CMK (cell line): ENCODE measurements around the gene IGF2.
"Not testable (repeated sequence)": the region's sequence is repeated elsewhere in the genome, so short reads cannot be mapped to it uniquely, and the experiment has no call there.

Source experiments
- DNase-seq: peaks from one replicate; pipeline ENCODE4 v3.0.0-alpha.2; 2010; ENCODE audit warnings: low read depth

Gene IGF2

GRCh38 chr11:2139123-2139521 is at the start of gene IGF2:
Gene IGF2 (minus strand): TSS chr11:2139389. CDS start chr11:2135523, 3,866 bp downstream.
- no peak for DNase-seq

- no peak for DNase-seq
Measured at GRCh38 chr11:2188745-2189144, 49.6 kb upstream of the IGF2 start.

GRCh38 chr11:2187280-2187707 is 48.1 kb upstream of the IGF2 start:
- DNase-seq = no peak

GRCh38 chr11:2186669-2187279 is 47.6 kb upstream of the IGF2 start:
- DNase-seq = no peak

- no peak for DNase-seq
Measured at GRCh38 chr11:2185324-2186085, 46.3 kb upstream of the IGF2 start.

GRCh38 chr11:2182692-2183474 is 43.7 kb upstream of the IGF2 start:
- no peak for DNase-seq

GRCh38 chr11:2182075-2182474 is 42.9 kb upstream of the IGF2 start:
- no peak for DNase-seq

- DNase-seq = no peak
Measured at GRCh38 chr11:2180789-2181370, 41.7 kb upstream of the IGF2 start.

GRCh38 chr11:2180347-2180746 is 41.2 kb upstream of the IGF2 start:
- no peak for DNase-seq

- no peak for DNase-seq
Measured at GRCh38 chr11:2179516-2179915, 40.3 kb upstream of the IGF2 start.

- no peak for DNase-seq
Measured at GRCh38 chr11:2178906-2179494, 39.8 kb upstream of the IGF2 start.

- DNase-seq = not testable (repeated sequence)
Measured at GRCh38 chr11:2178055-2178773, 39.0 kb upstream of the IGF2 start.

GRCh38 chr11:2177076-2177475 is 37.9 kb upstream of the IGF2 start:
- DNase-seq = no peak

GRCh38 chr11:2176389-2176900 is 37.3 kb upstream of the IGF2 start:
- DNase-seq = no peak

GRCh38 chr11:2175659-2176058 is 36.5 kb upstream of the IGF2 start:
- DNase-seq = no peak

GRCh38 chr11:2174361-2174760 is 35.2 kb upstream of the IGF2 start:
- DNase-seq = no peak

- no peak for DNase-seq
Measured at GRCh38 chr11:2173761-2174160, 34.6 kb upstream of the IGF2 start.

GRCh38 chr11:2173150-2173693 is 34.0 kb upstream of the IGF2 start:
- no peak for DNase-seq

GRCh38 chr11:2172676-2173075 is 33.5 kb upstream of the IGF2 start:
- DNase-seq = no peak

- DNase-seq = no peak
Measured at GRCh38 chr11:2171591-2172003, 32.4 kb upstream of the IGF2 start, which contains the start of gene TH. Gene TH (minus strand): TSS chr11:2171815. CDS start chr11:2171786, 29 bp downstream.
